ENCODE data around the gene NUDT2. TPM values are rescaled to one million over a fixed set of nuclear protein-coding genes. Genes with fewer than 3 reads are reported as not detected.
A peak's percentile ranks its signal among the peaks of the same experiment; 100 is the strongest.

The NUDT2 gene
- total and polyA plus RNA-seq, 2 donors (not counting 1 experiment from before 2014, with no cell fraction given): 12.2 to 20.4 TPM

DNA sequence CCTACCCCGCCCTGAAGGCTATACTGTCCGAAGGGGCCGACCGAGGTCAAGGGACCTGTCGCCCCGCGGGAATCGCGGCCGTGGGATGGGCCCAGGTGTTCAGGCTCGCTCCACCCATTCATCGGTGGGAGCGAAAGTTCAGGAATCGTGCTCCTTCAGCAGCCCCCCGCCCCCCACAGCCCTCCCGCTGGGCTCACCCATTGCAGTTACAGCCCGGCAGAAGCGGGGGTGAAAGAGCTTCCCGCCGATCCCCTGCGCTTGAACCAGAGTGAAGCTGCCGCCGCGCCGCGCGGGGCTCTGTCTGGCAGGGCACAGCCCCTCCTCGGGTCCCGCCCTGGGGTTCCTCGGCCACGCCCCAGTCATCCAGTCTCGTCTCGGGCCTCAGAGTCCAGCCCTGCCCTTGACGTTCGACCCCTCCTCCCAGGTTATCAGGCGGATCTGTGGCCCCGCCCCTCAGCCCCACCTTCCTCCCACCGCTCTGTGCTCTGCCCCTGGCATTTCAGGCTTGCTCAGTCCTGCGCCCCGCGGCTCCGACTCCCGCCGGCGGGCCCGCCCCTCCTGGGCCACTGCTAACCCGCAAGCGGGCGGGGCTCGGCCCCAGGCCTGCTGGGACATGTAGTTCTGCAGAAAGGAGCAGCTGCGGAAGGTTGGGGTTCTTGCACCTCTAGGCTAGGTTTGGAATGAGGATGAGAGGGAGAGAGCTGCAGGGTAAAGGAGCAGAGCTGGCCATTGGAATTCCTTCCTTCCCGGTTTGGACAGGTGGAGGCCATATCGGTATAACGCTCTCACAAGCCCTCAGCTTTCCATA, 47.4 kb downstream of the NUDT2 start, which contains the start of gene MYORG:
Gene MYORG (minus strand): TSS at position 303 of the 808 bp plus-strand sequence. CDS start 3,955 bp downstream, outside the sequence.
- peak within 1 kb of the TSS; percentile 99 for H3K4me2 ChIP-seq (replicated peaks; ENCODE audit: low read depth, low read length, poor library complexity, severe bottlenecking)
- H4K20me1 ChIP-seq (ENCODE audit: control insufficient read depth, insufficient read depth, low read length, poor library complexity, severe bottlenecking): no peaks in the 10 kb centered on the region
- CTCF ChIA-PET: interaction anchor here (0.8 to 5.7 kb wide), 13 partner anchors 9 to 739 kb away, joined by 3 to 72 read pairs (median 4); partner anchors contain the start of gene ATOSB
- no peaks in the 10 kb centered on the region for H3K27me3 Mint-ChIP-seq
- peak within 1 kb of the TSS; percentile 91 for H3K27ac Mint-ChIP-seq
- peaks cover 39% of the 10 kb centered on the region for H3K4me1 Mint-ChIP-seq
- H3K36me3 ChIP-seq (replicated peaks in 1 of 2; ENCODE audit: control extremely low read depth in 1 of 2, control insufficient read depth in 1 of 2, extremely low read depth in 1 of 2, insufficient read depth in 2 of 2, low read length in 1 of 2): no peaks in the 10 kb centered on the region
- ATAC-seq (ENCODE audit: low read depth) (peak; percentile 85), DNase-seq (peak; percentile 97)
- H3K27ac ChIP-seq (ENCODE audit: low read length in 2 of 2): no peak within 1 kb of the TSS
- peak within 1 kb of the TSS; percentile 87 for H2AFZ ChIP-seq (ENCODE audit: insufficient read depth, low read depth, low read length, poor library complexity, severe bottlenecking)
- no peaks in the 10 kb centered on the region for H3K79me2 ChIP-seq (ENCODE audit: control insufficient read depth, insufficient read depth, low read length)
- H3K27me3 ChIP-seq (replicated peaks in 1 of 4; ENCODE audit: control extremely low read depth in 1 of 4, control insufficient read depth in 3 of 4, insufficient read depth in 4 of 4, low read length in 3 of 4): peaks cover 0 to 15% (median 4%) of the 10 kb centered on the region in 4 experiments
- POLR2A ChIA-PET: interaction anchor here (0.6 to 1.9 kb wide), 4 partner anchors 45 to 261 kb away, joined by 4 to 5 read pairs (median 4); partner anchors contain the start of gene SIGMAR1
- no peak for TF ChIP-seq EZH2 (IDR thresholded peaks at IDR 0.05; ENCODE audit: borderline replicate concordance, insufficient read depth, low read depth, low read length, poor library complexity, severe bottlenecking)
- TF ChIP-seq, protein P1, sequence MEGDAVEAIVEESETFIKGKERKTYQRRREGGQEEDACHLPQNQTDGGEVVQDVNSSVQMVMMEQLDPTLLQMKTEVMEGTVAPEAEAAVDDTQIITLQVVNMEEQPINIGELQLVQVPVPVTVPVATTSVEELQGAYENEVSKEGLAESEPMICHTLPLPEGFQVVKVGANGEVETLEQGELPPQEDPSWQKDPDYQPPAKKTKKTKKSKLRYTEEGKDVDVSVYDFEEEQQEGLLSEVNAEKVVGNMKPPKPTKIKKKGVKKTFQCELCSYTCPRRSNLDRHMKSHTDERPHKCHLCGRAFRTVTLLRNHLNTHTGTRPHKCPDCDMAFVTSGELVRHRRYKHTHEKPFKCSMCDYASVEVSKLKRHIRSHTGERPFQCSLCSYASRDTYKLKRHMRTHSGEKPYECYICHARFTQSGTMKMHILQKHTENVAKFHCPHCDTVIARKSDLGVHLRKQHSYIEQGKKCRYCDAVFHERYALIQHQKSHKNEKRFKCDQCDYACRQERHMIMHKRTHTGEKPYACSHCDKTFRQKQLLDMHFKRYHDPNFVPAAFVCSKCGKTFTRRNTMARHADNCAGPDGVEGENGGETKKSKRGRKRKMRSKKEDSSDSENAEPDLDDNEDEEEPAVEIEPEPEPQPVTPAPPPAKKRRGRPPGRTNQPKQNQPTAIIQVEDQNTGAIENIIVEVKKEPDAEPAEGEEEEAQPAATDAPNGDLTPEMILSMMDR (IDR thresholded peaks at IDR 0.05): peak; percentile 29
- H3K4me3 ChIP-seq (ENCODE audit: control extremely low read depth in 1 of 5, extremely low read depth in 1 of 5, insufficient read depth in 1 of 5, low read depth in 2 of 5, low read length in 4 of 5): peak within 1 kb of the TSS; percentile 69 to 85 (median 80)
- no peaks in the 10 kb centered on the region for H3K9me3 Mint-ChIP-seq (ENCODE audit: insufficient read depth)
- WGBS (ENCODE audit: insufficient coverage): under 1% methylated on average over 54 of the region's 54 CpGs
- peak within 1 kb of the TSS; percentile 77 for H3K9ac ChIP-seq (ENCODE audit: low read length)
- peak within 1 kb of the TSS; percentile 98 for H3K4me3 Mint-ChIP-seq
- peaks cover 29 to 43% of the 10 kb centered on the region in 2 donors for H3K4me1 ChIP-seq (ENCODE audit: control insufficient read depth in 2 of 2, insufficient read depth in 2 of 2, low read length in 2 of 2)
- intact Hi-C loops (cut with micrococcal nuclease): loop anchor here (1.0 to 10.0 kb wide), 14 partner anchors 47 to 902 kb away; partner anchors contain the start of genes ATOSB, DCAF12, DNAI1 and FAM219A
- H3K9me3 ChIP-seq (ENCODE audit: control extremely low read depth in 1 of 3, control insufficient read depth in 2 of 3, insufficient read depth in 1 of 3, low read length in 2 of 3): peaks cover 0 to 24% (median 0%) of the 10 kb centered on the region in 3 donors

All from B cell (primary cell).